K562 treated with DMSO at 1 percent for 48 hours (cell line): ENCODE results near the gene ARHGAP31. TPM values are rescaled to one million over a fixed set of nuclear protein-coding genes. Genes with fewer than 3 reads are reported as not detected.

Experiments used
- total RNA-seq: library from RNA; unstranded; fragments of 300-600 nt; gene quantifications from 2 replicates; pipeline ENCODE4 v1.2.3, GENCODE V29; 2022; ENCODE audit warnings: low replicate concordance; ENCODE audit errors: extremely low read depth

The ARHGAP31 gene, protein sequence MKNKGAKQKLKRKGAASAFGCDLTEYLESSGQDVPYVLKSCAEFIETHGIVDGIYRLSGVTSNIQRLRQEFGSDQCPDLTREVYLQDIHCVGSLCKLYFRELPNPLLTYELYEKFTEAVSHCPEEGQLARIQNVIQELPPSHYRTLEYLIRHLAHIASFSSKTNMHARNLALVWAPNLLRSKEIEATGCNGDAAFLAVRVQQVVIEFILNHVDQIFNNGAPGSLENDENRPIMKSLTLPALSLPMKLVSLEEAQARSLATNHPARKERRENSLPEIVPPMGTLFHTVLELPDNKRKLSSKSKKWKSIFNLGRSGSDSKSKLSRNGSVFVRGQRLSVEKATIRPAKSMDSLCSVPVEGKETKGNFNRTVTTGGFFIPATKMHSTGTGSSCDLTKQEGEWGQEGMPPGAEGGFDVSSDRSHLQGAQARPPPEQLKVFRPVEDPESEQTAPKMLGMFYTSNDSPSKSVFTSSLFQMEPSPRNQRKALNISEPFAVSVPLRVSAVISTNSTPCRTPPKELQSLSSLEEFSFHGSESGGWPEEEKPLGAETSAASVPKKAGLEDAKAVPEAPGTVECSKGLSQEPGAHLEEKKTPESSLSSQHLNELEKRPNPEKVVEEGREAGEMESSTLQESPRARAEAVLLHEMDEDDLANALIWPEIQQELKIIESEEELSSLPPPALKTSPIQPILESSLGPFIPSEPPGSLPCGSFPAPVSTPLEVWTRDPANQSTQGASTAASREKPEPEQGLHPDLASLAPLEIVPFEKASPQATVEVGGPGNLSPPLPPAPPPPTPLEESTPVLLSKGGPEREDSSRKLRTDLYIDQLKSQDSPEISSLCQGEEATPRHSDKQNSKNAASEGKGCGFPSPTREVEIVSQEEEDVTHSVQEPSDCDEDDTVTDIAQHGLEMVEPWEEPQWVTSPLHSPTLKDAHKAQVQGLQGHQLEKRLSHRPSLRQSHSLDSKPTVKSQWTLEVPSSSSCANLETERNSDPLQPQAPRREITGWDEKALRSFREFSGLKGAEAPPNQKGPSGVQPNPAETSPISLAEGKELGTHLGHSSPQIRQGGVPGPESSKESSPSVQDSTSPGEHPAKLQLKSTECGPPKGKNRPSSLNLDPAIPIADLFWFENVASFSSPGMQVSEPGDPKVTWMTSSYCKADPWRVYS (N-terminal part only)
- total RNA-seq: not detected in 2 replicates

DNA sequence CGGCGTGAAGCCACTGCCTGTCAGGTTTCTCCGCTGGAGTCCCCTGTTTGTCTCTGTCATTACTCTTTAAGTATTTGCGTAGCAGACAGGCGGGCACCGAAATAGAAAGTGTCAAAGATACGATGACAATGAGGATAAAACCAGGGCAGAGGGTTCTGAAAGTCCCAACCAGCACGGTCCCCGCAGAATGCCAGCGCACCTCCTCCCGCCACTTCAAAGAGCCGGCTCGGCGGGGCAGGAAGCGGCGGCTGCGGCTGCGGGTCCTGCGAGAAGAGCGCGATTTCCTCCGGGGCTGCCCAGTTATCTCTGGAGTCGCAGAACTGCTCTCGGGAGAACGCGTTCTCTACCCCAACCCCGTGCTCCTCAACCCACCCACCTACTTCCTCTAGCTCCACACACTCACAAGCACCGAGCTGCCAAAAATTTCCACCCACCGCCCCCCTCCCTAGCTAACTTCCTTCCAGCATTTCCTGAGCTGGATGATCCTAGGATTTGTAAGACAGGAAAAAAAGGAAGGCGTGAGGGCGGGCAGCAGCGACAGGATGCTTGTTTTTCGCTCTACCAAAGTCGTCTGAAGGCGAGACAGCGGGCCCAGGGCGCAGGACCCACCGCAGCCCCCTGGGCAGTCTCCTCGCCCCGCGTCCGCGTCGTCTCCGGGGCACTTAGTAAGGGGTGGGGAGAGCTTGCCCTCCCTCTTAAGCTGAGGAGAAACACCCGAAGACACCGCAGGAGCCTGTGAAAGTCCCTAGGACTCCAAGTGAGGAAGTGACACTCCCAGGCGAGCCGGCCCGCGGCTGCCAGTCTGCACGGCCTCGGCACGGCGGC lies at the start of gene ARHGAP31:
Gene ARHGAP31 (plus strand): TSS at position 513 of the 825 bp plus-strand sequence. CDS start 522 bp downstream, outside the sequence.

DNA sequence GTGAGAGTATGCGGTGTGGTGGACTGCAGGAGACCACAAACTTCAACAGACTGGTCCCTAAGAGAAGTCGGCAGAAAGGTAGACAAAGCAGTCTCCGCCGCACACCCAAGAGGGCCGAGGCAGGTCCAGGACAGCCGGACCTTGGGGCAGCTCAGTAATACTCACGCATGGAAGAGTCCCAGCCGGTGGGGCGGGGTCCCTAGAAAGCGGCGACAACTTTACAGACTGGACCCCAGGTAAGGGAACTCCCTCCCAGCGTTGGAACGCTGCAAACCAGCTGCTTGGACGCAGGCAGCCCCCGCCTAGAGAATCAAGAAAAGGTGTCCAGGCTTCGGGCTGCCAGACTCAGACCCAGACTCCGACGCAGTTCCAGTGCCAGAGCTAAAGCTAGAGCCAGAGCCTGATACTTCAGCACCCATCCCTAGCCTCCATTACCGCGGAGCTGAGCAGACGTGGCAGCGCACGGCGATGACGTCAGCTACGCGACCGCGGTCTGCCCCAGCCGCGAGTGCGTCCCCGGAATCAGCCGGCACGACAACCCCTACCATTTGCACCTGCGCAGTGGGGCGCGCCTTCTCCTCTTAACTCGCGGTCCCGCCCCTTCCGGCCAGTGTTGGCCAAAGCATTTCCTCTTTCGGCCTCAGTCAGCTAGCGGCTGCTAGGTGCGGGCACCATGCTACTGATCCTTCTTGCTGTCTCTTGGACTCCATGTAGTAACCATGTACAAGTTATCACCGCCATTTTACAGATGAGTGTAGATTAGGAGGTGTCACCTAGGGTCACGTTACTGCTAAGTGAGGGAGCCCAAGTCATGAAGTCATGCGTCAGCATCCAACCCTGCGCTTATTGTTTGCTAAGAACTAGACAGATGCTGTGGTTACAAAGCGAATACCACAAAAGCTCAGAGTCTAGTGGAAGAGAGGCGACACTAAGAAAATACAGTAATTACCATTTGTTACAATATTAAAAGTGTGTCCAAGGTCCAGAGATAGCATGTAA lies 169.3 kb downstream of the ARHGAP31 start, which contains the start of gene TMEM39A:
Gene TMEM39A (minus strand): TSS at position 445 of the 999 bp plus-strand sequence. CDS start 1,541 bp downstream, outside the sequence.

Other genes with a start within 250 kb of the ARHGAP31 start
- not detected in 2 replicates for gene TEX55, start 148.2 kb upstream of the ARHGAP31 start, total RNA-seq
- not detected in 2 replicates for gene UPK1B, start 120.8 kb upstream of the ARHGAP31 start, total RNA-seq
- not detected in 2 replicates for gene B4GALT4, start 53.5 kb upstream of the ARHGAP31 start, total RNA-seq
- not detected in 2 replicates for gene TMEM39A, start 169.2 kb downstream of the ARHGAP31 start, total RNA-seq
- gene POGLUT1, start 174.6 kb downstream of the ARHGAP31 start, total RNA-seq: not detected in 2 replicates
- not detected in 2 replicates for gene TIMMDC1, start 204.2 kb downstream of the ARHGAP31 start, total RNA-seq